Anterior cingulate cortex (tissue), 58 donors: Measurements from ENCODE around the gene SVOP.
A peak's percentile ranks its signal among the peaks of the same experiment; 100 is the strongest.

Source experiments
- DNase-seq, 58 donors: peaks; one replicate each; lab custom pipeline; 2025; lab: John Stamatoyannopoulos, UW

Gene SVOP

DNA sequence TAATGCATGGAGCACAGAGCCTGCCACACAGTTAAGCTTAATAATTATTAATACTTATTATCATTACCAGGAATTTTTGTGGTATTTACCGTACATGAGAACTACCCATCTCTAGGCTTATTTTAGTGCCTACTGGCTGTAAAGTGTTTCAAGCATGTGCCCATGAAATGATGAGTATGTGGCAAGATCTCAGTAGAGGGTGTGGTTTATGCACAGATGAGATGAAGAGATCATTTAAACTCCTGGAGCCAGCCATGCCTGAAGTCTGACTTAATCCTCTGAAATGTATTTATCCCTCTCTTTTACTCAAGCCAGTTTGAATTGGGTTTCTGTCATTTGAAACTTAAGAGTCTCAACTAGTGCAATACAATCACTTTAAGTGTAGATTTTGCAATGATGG lies 80.7 kb downstream of the SVOP start:
- no peak for DNase-seq

DNA sequence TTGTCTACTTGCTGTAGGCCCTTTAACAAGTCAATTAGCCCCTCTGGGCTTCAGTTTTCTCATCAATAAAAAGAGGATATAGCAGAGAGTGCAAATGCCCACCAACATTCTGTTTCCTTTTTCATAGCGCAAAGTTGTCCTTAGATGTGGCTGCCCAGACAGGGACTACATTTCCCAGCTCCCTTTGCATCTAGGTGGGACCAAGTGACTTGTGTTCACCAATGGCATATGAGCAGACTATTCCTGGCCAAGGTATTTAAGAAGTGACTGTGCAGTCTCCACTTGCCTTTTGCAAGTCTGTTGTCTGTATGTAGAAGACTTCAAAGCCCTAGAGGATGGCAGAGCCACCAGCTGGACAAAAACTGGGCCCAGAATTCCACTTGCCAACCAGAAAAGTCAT lies 81.3 kb downstream of the SVOP start:
- DNase-seq, result no peak

DNA sequence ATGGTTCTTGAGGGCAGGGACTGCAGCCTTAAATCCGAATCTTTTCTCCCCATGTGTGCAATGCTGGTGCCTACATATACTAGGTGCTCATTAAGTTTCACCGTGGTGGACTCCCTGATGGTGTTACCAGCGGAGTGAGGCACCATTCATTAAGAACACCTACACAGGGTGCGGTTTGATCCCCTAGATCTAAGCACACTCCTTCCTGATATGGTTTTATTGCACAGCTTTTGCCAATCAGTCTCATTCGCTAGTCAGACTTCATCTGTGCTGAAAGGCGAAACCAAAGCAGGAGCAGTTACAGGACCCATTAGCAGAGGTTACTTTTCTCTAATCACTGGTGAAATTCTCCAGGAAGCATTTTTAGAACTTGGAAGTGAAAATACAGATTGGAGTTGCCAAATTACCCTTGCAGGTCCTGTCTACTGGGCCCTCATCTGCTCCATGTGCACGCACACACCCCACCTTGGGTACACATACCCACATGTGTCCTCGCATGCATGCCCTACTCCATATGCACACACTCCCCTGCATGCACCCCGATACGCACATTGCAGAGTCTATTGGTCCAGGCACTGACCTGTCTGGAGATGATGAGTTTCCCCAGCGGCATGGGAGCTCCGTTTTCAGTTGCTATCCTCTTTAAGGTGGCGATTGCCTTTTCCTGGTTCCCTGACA lies 82.5 kb downstream of the SVOP start:
- DNase-seq, result no peak

DNA sequence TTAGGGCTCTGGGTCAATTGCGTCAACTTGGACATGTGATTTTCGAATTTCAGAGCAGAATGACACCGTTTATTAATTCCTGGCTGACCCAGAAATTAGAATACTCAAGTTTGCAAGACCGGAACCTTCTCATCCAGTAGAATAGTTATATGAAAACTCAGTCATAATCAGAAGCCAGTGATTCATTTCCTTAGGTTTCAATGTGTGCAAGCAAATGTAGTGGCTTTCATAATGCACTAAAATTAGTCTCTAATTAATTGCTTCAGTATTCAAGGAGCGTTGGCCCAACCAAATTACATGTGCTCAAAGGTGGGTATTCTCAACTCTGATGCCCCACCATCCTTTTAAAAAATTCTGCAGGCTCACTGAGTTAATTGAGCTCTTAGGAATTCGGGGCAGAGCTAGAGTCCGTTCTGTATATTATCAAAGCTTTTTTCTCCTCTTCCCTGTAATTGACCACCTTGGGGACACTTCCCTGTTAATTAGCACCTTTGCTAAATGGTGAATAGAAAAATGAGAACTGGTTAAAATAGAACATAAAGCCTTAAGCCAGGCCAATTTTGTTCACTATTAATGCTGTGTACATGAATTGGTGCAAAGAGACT lies 85.6 kb downstream of the SVOP start:
- no peak for DNase-seq

DNA sequence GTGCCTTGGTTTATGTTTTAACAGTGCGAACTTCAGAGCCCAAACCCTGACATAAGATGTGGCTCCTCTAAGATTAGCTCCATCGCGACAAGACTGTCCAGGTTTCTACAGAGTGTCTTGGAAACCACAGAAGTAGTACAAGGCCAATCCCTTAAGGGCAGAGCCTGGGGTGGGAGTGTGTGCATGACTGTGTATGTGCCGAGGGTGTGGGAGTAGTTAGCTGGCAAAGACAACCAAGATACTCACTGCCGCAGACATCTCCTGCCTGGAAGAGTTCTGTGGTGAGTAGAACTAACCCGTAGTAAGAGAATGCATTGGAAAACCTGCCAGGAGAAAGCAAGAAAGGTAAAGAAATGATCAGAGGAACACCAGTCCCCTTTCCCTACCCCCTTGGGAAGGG lies 86.9 kb downstream of the SVOP start:
- peak in 3 of 58 donors; percentile 2 to 50 (median 27) for DNase-seq

DNA sequence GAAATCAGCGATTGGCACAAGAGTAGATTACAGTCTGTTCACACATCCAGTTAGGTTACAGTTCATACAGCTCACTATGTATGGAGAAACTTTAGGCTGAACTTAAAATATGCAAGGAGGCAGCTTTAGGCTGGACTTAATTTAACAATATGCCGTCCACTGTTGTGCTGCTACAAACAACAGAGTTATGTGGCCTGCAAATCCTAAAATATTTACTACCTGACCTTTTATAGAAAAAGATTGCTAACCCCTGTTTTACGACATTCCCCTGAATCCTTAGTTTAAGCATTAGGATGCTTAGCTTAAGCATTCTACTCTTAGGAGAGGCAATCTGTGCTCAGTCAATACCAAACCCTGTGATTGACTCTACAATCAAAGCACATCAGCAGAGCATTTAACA lies 90.1 kb downstream of the SVOP start:
- no peak for DNase-seq

DNA sequence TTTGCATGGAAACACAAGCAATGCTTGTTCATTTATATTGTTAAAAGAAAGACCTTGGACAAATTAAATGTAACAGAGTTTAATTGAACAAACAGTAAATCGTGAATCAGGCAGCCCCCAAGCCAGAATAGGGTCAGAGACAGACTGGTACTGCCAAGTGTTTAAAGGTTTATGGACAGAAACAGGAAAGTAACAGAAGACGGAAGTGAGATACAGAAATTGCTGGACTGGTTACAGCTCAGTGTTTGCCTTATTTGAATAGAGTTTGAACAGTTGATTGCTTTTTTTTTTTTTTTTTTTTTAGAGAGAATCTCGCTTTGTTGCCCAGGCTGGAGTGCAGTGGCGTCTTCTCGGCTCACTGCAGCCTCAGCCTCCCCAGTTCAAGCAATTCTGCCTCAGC lies 90.7 kb downstream of the SVOP start:
- DNase-seq, result no peak

DNA sequence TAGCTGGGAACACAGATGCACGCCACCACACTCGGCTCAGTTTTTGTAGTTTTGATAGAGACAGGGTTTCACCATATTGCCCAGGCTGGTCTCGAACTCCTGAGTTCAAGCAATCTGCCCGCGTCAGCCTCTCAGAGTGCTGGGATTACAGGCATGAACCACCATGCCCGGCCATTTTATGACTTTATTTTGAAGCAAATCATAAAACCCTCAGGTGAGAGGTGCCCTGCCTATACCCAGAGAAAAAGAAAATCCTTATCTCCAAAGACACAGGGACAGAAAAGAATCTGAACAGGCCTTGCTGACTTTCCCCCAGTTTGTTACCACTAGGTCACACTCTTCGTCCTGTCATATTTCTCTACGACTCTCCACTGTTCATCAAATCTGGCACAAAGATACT lies 92.2 kb downstream of the SVOP start:
- no peak for DNase-seq

DNA sequence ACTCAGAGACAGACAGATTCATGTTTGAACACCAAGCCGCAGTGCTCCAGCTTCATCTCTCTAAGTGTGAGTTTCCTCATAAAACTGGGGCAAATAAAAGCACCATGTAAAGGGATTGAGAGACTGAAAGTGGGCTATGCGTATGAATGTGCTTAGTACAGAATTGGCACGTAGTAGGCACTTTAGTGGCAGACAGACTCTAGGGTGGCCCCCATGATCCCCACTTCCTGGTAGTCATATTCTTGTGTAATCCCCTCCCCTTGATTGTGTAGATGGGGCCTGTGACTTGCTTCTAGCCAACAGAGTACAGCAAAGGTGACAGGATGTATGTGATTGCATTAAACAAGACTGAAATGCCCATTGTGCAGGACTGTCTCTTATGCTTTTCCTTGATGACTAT lies 98.0 kb downstream of the SVOP start:
- no peak for DNase-seq

DNA sequence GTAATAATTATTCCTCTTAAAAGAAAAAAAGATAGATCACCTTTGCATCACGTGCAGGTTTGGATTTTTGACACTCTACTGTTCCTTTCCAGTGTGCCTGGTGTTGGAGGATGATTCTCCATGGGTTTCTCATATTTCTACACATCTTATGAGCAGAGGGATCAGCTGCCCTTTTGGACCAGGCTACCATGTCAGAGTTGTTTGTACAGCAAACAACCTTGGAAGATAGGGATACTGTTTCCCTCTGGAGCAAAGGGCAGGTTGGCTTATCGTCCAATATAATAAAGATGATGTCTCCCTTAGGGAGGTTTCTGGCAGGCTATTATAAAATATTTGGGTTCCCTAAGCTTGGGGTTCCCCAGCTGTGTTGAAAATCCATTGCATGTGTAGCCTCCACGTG lies 98.9 kb downstream of the SVOP start:
- no peak for DNase-seq

DNA sequence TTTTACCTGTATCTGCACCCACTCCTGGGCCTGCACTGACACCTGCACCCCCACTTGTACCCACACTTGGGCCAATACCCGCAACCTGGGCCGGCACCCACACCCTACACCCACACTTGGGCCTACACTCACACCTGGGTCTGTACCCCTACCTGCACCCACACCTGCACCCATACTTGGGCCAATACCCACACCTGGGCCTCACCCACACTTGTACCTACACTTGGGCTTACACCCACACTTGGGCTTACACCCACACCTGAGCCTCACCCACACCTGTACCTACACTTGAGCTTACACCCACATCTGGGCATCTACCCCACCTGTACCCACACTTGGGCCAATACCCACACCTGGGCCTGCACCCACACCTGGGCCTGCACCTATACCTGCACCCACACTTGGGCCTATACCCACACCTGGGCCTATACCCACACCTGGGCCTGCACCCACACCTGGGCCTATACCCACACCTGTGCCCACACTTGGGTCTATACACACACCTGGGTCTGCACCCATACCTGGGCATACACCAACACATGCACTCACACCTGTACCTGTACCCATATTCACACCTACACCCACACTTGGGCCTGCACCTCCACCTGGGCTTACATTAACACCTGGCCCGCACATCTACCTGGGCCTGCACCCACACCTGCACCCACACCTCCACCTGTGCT lies 101.8 kb downstream of the SVOP start:
- DNase-seq, result no peak

DNA sequence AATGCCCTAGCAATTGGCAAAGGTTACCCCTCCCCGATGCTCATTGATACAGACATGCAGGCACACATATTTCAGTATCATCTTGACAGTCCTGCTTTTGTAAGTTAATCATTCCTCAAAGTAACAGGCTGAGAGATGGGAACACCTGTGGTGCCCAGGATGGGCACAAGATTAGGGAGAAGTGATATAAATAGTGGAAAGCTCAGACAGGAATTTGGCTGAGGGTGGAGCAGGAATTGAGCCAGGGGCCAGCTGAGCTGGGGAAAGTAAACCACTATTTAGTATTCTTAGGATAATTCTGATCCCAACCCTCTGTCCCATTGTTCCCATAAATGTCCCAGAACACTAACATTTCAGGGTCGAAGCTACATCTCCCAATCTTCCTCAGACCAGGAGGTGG lies 102.7 kb downstream of the SVOP start:
- no peak for DNase-seq

DNA sequence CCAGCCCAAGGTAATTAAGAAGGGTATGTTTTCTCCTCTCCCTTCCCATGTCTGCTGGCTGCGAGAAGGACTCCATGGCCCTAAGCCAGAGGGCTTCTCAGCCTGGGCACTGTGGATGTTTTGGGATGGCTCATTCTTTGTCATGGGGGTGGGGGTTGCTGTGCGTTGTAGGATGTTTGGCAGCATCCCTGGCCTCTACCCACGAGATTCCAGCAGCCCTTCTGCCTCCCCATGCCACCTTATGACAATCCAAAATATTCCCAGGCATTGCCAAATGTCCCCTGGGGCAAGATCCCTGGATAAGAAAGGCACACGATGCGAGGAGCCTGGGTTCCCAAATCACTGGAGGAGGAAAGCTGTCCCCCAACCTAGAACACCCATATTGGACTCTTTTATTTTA lies 104.5 kb downstream of the SVOP start:
- no peak for DNase-seq

DNA sequence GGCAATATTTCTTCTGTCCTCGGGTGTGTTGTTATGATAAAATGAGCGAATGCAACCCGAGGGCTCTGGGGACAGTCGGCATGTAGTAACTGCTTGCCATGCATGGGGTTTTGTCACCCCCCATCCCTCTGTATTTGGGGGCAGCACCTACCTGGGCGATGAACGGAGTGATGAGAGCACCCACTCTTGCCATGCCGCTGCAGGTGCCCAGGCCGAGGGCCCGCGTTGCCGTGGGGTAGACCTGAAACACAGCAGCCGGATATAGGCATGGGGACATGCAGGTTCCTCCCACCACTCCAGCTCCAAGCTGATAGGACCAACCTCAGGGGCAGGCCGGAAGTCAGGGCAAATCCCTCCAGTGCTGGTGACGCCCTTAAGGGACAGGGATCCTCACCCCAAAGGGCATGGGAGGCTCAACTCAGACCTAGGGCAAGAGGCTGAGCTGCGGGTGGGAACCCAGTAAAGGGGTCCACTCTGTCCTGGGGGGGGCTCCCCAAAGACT lies 105.2 kb downstream of the SVOP start:
- no peak for DNase-seq

DNA sequence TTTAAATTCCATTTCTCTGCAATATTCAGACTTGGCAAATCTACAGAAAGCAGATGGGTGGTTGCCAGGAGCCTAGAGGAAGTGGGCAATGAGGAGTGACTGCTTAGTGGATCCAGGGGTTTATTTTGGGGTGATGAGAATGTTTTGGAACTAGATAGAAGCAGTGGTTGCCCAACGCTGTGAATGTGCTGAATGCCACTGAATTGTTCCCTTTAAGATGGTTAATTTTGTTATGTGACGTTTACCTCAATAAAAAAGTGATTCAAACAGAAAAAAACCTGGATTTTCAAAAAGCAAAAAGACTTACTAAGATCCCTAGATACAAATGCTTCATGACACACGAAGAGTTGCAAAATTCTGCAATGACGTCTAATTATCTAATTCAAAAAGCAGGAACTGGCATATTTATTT lies 106.7 kb downstream of the SVOP start:
- DNase-seq, result peak in 30 of 58 donors; percentile 3 to 62 (median 22)

DNA sequence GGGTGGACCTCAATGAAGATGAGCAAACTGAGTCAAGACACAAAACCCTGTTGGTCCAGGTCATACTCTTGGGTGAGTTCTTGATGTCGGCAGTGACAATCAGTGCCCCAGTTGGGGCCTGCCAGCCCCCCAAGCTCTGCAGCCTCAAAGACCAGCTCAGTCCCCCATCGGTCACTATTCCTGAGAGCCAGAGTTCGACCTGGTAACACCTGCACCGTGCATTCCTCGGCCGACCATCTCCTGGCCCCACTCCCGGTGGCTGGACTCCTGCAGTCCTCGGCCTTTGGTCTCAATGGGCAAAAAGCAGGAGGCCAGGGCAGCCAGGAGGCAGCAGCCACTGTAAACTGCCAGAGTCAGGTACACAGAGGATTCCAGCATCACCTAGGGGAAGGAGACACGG lies 108.5 kb downstream of the SVOP start:
- DNase-seq, result no peak

DNA sequence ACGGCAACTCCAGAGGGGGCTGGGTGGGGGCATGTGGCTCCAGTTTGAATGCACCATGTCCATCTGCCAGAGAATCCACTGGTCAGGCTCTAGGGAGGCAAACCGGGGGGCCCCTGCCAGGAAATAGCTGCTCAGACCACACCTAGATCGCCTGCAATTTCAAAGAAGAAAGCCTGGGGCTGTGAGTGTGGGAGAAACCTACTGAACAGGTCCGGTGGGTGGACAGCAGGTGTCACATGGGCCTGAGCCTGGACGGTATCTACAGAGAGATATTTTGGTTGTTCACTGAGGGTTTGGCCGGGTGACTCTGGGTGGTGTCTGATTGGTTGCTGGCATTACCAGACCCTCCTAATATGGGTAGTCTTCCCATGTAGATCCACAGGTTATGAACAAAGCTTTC lies 109.0 kb downstream of the SVOP start:
- no peak for DNase-seq

DNA sequence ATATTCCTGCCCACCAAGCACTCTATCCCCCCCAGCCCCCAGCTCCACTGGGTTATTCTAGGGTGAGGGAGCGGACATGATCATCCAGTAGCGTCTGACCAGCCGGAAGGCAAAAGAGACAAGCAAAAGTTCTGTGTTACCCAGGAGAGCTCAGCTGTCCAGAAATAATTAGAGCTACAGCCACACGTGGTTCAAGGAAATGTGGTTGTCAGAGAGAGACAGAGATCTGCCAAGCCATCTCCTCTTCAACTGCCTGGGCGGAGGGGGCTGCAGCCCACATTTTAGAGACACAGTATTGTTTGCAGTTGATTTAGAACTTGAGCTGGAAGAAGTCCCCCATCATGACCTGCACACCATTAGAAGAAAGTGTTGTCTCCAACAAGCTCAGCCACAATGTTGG lies 110.5 kb downstream of the SVOP start:
- peak in 2 of 58 donors; percentile 2 to 42 for DNase-seq

DNA sequence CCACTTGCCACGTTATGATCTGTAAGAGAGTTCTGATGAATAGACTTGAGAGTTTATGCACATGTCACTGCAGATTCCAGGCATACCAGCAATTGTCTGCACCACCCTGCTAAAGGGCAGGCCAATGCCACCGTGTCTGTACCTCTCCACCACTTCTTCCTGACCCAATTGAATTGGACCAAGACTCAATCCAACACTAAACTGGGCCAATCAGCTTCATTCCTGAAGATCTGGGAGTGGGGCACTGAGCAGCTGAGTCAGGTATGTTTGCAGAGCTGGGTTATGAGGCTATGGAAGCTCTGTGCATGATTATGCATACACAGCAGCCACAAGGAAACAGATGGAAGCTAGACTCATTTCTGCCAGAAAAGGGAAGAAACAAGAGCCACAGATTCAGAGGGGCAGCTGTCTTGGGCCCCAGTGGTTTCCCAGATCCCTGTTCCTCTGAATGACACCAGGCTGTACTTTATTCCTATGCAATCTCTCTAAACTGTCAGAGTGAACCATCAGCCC lies 113.0 kb downstream of the SVOP start:
- DNase-seq, result peak in 16 of 58 donors; percentile 5 to 52 (median 19)

DNA sequence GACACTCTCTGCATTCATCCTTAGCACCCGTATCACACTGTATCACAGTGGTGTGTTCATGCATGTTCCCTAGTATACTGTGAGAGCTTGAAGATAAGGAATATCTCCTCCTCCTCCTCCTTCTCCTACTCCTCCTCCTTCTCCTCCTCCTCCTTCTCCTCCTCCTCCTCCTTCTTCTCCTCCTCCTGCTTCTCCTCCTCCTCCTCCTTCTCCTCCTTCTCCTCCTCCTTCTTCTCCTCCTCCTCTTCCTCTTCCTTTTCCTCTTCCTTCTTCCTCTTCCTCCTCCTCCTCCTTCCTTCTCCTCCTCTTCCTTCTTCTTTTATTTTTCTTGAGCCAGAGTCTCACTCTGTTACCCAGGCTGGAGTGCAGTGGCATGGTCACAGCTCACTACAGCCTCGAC lies 113.9 kb downstream of the SVOP start:
- DNase-seq, result no peak

DNA sequence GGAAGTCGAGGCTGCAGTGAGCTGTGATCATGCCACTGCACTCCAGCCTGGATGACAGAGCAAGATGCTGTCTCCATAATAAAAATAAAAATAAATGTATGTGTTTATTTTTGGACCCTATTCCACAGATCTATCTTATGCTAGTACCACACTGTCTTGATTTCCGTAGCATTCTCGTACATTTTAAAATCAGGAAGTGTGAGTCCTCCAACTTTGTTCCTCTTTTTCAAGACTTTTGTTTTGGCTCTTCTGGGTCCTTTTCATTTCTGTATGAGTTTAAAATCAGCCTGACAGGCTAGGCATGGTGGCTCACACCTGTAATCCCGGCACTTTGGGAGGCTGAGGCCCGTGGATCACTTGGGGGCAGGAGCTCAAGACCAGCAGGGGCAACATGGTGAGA lies 115.1 kb downstream of the SVOP start:
- DNase-seq, result peak in 1 of 58 donors; percentile 18

DNA sequence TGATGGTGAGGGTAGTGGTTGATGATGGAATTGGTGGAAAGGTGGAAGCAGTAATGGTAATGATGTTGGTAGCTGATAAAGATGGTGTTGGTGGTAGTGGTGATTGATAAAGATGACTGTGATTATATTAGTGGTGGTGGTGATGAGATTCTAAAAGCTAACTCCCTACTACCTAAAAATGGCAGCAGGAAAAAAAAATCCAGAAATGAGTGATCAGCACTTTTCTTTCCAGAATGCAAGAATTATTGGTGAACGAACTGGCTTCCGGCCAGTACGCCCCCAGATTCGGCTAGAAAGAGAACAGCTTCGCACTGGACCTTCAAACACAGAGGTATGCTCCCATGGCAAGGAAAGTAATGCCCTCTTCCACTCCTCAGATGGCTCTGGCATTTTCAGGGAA lies 121.7 kb downstream of the SVOP start:
- no peak for DNase-seq
